Stimulated activated CD4-positive, alpha-beta T cell treated with anti-CD3 and anti-CD28 coated beads, TNF-alpha, amount 100 ng/mL, for 48 hours (primary cell): ENCODE measurements around the gene TMEM60.
"Not testable (repeated sequence)": the region's sequence is repeated elsewhere in the genome, so short reads cannot be mapped to it uniquely, and the experiment has no call there.

Experiments
- DNase-seq, 3 donors: peaks; one replicate each; pipeline ENCODE4 v3.0.0-alpha.2; 2020; ENCODE audit warnings: low read depth in 3 of 3

TMEM60 gene, protein sequence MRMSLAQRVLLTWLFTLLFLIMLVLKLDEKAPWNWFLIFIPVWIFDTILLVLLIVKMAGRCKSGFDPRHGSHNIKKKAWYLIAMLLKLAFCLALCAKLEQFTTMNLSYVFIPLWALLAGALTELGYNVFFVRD

DNA sequence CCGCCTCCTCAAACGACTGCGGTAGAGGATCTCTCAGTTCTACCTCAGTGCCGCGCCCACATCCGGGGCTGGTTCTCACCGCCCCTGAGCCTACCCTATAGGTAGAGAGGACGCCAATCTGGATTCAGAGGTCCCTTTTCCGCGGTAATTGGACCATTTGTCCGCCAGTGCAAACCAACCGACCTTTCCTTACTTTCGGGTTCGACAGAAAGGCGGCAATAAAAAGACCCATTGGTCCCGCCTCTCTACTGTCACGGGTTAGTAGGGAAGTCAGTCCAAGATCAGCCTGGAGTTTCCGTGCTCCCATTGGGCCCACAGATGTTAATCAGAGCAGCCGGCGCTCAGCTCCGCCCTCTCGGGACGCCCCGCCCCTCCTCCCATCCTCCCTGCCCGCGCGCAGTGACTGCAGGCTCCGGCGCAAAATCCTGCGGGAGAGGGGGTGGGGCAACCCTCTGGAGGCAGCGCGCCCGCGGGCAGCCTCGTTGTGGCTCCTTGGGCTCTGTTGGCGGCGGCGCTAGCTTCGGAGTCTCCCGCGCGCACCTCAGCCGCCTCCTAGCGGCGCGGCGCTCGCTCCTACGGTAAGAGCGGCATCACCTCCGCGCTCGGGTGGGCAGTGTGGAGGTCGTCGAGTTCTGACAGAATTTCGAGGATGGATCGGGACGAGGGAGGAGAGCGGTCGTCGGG lies at the start of gene TMEM60, which contains the start of gene PHTF2:
TMEM60 (minus strand) TSS at position 41 of the 684 bp plus-strand sequence. CDS start 4,061 bp downstream, outside the sequence.
PHTF2 (plus strand) TSS at position 380 of the 684 bp plus-strand sequence.
- DNase-seq: peak; percentile 87 to 88 (median 88)

DNA sequence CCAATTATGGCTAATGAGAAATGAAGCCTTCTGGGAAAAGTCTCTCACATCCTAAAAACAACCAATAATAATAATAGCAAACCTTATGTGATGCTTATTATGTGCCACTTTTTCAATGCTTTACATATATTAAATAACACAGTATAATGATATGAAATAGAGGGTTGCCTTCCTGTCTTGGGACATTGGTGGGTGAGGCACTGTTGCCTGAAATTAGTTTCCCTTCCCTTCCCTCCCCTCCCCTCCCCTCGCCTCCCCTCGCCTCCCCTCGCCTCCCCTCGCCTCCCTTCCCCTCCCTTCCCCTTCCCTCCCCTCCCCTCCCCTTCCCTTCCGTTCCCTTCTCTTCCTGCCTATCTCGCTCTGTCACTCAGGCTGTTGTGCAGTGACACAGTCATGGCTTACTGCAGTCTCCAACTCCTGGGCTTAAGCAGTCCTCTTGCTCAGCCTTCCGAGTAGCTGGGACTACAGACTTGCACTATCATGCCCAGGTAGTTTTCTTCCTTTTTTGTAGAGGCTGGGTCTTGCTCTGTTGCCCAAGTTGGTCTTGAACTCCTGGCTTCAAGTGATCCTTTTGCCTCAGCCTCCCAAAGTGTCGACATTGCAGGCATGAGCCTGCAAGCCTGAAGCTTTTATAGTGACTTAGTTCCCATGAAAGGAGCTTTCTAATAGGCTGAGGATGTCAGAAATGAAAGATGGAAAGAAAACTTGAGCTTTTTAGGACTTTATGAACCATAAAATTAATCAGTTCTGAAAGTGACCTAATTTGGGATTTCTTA lies 48.3 kb upstream of the TMEM60 start:
- DNase-seq: no peak

DNA sequence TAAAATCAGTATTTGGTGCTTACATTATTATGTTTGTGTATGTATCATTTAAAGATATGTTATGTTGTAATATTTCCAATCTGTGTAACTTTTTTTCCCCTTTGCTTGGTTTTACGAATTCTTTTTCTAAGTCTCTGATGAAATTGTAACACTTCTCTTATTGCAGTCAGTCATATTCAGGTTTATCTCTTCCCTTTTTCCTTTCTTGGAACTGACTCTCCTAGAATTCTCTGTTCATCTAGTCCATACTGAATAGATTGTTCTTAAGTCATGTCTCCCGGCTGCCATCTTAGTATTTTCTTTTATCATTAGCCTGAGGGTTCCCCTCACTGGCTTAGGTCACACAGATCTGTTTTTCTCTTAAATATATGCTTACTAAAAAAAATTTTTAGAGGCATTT lies 45.0 kb upstream of the TMEM60 start:
- no peak for DNase-seq

DNA sequence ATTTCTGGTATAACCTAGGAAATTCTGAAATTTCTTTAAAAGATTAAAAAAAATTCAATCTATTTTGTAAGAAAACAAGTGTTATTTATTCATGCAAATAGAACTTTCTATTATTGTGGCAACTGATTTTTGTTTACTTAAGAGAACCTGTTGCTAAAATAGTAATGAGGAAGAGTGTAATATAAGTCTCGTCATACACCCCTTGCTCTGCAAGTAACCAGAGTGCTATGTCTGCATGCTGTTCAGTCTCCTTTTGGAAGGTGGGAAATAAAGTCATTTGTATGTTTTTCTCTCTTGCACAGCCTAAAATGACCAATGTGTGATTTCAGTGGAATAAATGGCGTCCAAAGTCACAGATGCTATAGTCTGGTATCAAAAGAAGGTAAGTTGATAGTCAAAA lies 41.7 kb upstream of the TMEM60 start:
- no peak for DNase-seq

DNA sequence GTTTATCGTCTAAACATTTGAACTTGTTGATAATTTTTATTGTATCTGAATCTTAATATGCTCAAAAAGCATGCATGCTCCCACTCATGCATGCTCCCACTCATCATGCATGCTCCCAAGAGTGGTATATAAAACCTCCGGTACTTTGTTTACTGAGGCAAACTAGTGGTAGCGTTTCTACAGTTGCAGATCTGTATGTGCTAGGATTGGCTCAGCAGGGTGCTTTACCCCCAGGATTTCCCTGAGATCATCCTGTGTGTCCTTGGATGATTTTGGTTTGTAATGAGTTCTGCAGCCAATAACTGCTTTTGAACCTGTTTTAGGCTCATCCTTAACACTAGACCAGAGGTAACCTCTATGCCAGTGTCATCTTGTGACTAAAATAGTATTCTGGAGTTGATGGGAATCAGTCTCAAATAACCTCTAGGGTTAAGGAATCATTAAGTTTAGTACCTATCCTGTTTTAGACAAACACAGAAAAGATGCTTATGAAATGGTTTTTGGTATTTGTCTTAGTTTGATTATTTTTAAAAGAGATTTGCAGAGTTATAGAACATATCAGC lies 40.8 kb upstream of the TMEM60 start:
- no peak for DNase-seq

DNA sequence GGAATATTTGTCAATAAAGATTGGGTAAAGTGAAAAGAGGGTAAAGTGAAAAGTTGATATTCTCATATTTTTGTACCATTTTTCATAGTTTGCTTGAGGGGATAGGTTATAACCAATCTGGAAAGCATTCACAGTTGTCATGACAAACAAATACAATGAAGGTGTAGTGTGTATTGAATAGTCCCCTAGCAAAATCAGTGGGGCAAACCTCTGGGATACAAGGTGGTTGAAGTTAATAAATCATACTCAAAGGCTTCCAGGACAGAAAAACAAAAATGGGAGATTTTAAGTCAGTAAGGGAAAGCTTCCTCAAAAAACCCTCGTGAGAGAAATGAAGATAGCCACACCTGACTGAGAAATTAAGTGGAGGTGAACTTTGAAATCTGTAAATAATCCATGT lies 39.7 kb upstream of the TMEM60 start:
- DNase-seq: no peak

DNA sequence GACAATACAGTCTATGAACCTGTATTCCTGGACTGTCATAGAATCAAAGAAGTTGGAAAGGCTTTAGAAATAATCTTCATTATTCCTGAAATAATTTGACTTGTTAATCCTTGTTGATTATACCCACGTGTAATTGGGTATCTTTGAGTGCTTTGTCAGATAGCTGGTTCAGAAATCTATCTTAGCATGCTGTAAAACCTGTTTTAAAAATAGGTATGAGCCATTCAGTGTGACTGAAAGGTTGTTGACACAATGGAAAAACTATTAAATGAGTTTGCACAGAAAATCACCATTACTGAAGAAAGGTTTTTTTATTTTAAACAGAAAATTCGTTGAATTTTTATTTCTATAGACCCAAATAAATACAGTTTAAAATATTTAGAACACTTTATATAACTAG lies 39.0 kb upstream of the TMEM60 start:
- DNase-seq: no peak

DNA sequence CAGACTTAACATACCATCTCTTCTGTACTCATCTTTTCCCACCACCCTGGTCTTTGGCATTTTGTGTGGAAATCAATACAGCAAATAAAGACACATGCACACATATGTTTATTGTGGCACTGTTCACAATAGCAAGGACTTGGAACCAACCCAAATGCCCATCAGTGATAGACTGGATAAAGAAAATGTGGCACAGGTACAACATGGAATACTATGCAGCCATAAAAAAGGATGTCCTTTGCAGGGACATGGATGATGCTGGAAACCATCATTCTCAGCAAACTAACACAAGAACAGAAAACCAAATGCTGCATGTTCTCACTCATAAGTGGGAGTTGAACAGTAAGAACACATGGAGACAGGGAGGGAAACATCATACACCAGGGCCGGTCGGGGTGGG lies 38.2 kb upstream of the TMEM60 start:
- not testable (repeated sequence) for DNase-seq

DNA sequence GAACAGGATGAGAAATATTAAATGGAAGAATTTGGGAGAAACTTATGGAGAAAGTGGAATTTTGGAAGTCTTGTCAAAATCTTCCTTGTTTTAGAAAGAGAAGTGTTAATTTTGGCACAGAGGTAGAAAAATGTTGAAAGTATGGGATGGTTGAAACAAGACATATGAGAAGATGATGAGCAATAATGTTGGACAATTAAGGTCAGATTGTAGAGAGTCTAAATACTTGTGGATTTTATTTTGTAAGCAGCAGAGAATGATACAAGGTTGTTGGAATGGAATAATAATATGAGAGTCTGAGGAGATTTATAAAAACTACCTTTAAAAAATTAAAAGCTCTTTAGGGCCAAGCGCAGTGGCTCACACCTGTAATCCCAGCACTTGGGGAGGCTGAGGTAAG lies 34.9 kb upstream of the TMEM60 start:
- no peak for DNase-seq

DNA sequence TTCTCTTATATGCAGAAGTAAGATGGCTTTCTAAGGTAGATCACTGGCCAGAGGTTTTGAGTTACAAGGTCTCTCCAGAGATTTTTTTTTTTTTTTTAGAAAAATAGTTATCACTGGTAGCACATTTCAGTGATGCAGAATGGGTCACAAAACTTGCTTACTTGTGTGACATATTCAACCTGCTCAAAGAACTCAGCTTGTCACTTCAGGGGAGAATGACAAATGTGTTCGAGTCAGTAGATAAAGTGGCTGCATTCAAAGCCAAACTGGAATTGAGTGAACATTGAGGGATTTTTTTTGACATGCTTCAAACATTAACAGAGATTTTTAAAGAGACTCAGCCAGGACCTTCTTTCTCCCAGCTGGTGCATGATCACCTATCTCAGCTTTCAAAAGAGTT lies 33.7 kb upstream of the TMEM60 start:
- no peak for DNase-seq

DNA sequence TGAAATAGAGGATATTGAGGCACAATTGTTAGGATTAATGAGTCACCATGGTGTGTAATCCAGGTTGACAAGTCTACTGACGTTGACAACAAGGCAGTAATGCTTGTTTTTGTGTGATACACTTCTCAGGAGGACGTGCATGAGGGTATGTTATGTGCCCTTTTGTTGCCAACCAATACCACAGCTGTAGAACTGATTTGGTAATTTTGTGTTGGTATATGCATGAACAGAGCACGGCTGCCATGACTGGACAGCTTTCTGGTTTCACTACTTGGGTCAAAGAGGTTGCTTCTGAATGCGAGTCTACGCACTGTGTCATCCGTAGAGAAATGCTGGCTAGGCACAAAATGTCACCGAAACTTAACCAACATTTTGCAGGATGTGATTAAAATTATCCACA lies 33.2 kb upstream of the TMEM60 start:
- peak; percentile 7 to 28 (median 9) for DNase-seq

DNA sequence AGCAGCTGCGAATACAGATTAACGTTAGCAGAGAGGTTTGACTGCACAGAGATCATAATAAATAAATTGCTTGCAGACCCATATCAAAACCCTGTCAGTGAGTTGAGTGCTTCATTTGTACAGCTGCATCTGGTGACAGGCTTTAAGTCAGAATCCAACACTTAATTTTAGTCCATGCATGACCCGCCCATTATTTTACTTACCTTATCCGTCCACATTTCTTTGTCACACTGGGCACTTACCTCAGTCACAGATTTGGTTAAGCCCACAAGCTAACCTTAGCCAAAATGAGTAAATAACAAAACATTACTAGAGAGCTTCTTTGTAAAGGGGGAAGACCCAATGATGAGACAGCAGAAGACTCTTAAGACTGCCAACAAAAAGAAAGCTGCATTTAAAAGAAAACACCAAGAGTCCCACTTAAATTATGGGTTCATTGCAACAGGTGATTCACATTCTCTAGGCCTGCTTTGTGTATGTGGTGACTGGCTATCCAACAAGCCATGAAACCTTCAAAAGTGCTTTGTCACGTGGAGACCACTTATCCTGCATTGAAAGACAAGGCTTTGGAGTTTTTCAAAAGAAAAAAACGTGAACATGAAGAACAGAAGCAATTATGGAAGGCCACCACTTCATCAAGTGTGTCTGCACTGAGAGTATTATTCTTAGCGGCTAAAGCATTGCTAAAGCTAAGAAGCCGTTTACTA lies 32.6 kb upstream of the TMEM60 start:
- no peak for DNase-seq

DNA sequence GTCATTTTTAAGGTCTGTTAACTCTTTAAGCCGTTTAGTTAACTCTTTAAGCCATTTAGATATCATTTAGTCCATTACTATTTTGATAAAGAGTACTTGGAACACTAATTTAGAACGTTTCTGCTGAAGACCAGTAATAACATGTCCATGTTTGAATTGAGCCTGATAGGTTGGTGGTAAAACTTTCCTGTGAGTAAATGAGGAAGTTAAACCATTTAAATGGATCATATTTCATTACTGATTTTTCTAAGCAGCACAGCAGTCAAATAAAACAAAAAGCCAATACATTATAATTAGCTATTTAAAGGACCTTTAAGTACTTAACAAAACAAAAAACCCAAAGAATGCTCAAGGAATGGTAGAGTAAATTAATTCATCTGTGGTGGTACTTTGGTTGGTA lies 29.8 kb upstream of the TMEM60 start:
- no peak for DNase-seq

DNA sequence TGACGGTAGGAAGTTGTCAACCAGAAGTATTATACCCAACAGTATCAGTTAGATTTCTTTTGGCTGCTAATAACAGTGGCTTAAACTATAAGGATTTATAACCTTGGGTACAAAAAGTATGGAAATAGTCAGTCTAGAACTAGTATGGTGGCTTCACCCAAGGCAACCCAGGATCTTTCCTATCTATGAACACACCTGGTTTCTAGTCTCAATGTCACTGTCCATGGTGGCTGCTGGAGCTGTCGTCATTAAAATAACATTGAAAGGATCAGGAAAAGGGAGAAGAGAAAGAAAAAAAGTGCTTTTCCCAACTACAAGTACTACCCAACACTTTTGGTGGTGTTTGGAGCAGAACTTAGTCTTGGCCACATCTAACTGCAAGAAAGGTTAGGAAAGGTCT lies 28.1 kb upstream of the TMEM60 start:
- no peak for DNase-seq

DNA sequence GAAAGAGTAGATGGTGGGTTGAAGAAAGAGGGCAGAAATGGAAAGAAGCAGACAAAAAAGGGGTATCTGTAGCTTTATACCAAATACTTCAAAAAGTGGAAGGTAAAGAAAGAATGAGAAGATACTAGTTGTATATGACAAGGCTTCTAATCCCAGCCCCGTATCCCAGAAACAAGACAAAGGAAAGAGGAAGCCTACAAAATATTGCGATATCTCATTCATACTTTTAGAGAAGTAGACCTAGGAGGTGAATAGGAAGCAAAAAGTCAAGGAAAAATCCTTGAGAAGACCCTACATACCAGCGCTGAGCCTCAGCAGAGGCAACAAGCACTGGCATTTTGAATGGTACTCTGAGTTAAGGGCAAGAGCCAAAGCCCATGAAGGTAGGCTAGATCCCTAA lies 26.9 kb upstream of the TMEM60 start:
- no peak for DNase-seq

DNA sequence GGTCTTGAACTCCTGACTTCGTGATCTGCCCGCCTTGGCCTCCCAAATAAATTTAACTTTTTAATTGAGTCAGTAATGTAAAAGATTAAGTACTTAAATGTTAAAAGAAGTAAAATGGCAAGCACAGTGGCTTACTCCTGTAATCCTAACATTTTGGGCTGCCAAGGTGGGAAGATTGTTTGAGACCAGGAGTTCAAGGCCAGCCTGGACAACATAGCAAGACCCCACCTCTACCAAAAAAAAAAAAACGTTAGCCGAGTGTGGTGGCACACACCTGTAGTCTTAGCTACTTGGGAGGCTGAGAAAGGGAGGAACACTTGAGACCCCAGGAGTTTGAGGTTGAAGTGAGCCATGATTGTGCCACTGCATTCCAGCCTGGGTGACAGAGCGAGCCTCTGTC lies 26.4 kb upstream of the TMEM60 start:
- DNase-seq: no peak

DNA sequence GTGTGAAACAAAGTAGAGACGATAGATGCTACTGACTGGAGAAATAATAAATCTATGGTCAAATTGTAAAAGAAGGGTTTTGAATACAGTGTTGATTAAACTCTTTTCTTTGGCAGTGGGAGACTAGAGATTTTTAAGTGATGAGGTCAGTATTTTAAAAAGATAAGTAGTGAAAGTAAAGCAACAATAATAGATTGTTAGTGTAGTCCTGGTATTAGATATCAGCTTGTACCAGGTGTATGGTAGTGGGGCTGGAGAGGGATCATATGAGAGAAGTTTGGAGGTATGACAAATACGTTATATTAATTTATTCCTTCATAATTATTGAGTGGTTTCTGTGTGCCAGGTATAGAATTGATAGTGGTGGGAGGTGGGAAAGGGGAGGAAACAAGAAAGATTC lies 25.6 kb upstream of the TMEM60 start:
- no peak for DNase-seq

DNA sequence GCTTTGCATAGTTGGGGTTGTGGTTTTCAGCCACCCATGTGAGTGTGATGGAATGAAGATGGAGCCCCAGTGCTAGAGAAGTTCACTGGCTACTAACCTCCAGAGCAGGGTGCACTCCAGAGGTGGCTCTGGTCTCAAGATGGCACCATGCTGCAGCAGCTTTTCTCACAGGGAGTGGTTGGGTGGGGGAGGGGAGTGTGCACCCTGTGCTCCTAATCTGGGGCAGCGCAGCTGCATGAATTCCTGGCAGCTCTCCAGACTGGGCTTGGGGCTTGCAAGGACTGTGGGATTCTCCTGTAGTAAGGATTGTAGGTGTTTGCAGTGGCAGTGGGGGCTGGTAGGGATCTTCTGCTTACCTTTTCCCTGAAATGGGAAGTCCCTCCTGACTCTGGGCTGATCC lies 24.0 kb upstream of the TMEM60 start:
- no peak for DNase-seq

DNA sequence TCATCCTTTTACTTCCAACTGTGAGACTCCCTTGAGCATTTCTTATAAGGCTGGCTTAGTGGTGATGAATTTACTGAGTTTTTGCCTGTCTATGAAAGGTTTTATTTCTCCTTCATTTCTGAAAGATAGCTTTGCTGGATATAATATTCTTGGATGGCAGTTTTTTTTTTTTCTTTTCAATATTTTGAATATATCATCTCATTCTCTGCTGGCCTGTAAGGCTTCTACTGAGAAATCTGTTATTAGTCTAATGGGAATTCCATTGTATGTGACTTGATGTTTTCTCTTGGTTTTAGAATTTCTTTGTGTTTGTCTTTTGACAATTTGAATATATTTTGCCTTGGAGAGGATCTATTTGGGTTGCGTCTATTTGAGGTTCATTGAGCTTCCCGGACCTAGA lies 22.7 kb upstream of the TMEM60 start:
- DNase-seq: no peak

DNA sequence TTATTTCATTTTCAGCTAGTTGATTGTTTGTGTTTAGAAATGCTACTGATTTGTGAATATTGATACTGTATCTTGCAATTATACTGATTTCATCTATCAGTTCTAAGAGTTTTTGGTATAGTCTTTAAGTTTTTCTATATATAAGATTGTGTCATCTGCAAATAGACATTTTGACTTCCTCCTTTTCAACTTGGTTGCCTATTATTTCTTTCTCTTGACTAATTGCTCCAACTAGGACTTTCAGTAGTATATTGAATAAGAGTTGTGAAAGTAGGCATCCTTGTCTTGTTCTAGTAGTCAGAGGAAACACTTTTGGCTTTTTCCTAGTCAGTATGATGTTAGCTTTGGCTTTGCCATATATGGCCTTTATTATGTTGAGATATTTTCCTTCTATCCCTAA lies 20.8 kb upstream of the TMEM60 start:
- DNase-seq: no peak

DNA sequence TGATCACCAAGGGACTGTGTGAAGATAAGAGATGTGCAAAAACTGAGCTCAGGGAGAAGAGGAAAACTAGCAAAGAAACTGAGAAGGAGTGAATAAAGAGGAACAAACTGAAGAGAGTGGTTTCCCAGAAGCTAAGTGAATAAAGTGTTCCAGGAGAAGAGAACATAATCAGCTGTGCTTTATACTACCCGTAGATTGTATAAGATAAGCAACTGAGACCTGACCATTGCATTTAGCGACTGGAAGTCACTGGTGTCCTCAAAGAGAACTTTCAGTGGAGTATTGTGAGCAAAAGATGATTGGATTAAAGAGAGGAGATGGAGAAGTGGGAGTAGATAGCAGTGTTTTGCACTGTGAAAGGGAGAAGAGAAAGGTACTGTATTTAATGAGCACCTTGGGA lies 14.9 kb upstream of the TMEM60 start:
- DNase-seq: no peak

DNA sequence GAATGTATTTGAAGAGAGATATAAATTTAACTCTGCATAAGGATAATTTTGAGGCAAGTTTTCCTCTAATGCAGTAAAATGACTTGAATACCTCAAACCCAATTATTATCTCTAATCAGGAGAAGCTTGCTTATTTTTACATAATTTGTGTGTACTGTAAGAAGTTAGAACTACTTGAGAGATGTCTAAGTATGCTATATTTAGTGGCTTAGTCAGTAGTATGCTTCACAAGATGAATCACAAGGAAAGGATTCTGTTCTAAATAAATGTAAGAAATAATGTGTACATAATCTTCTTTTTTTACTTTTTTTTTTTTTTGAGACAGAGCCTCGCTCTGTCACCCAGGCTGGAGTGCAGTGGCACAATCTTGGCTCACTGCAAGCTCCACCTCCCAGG lies 14.1 kb upstream of the TMEM60 start:
- DNase-seq: no peak
